Medulla oblongata (tissue), 1 donor: Measurements from ENCODE around the gene SLIT2.

Experiments used
- DNase-seq: peaks from one replicate; pipeline ENCODE4 v3.0.0-alpha.2; 2015; ENCODE audit errors: extremely low spot score

The SLIT2 gene

DNA sequence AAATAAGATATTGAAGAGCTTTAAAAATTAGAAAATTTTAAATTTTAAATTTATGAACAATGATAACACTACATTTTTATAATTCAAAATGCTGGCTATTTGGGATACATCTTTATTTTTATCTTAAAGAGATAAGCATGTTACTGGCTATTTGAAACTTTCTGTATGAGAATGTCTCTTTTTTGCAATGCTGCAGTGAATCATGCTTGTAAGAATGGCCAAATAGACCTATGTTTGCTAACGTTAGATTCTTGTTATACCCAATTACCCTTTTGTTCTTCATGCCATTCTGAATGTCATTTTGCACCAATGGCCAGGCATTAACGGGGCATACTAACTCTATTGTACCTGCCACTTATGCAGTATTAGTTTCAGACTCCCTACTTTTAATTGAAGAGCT is 49.5 kb downstream of the SLIT2 start:
- DNase-seq = no peak
